HG02798 (cell line): ENCODE results near the gene OR51Q1.

Source experiments
- ATAC-seq: cut with Tn5 transposase; IDR thresholded peaks from one replicate; pipeline ENCODE4 v1.9.1; 2021; ENCODE audit warnings: mild to moderate bottlenecking; ENCODE audit not compliant: unreplicated experiment, poor library complexity

The OR51Q1 gene

GRCh38 chr11:5421811-5422210, at the start of gene OR51Q1:
Gene OR51Q1 (plus strand): TSS chr11:5422111. CDS start chr11:5422201, 90 bp downstream.
- no peak for ATAC-seq

- ATAC-seq: peak; percentile 91
Observed at GRCh38 chr11:5380740-5381342, 41.1 kb upstream of the OR51Q1 start.

GRCh38 chr11:5383576-5383975, 38.3 kb upstream of the OR51Q1 start, which contains the start of gene OR51M1:
Gene OR51M1 (plus strand): TSS chr11:5383812. CDS start chr11:5389399, 5,587 bp downstream.
- no peak for ATAC-seq

- no peak for ATAC-seq
Observed at GRCh38 chr11:5384335-5384734, 37.6 kb upstream of the OR51Q1 start.

GRCh38 chr11:5390210-5390609, 31.7 kb upstream of the OR51Q1 start:
- no peak for ATAC-seq

GRCh38 chr11:5394091-5394490, 27.8 kb upstream of the OR51Q1 start:
- no peak for ATAC-seq

- ATAC-seq: no peak
Observed at GRCh38 chr11:5398936-5399335, 23.0 kb upstream of the OR51Q1 start.

- no peak for ATAC-seq
Observed at GRCh38 chr11:5405173-5405572, 16.7 kb upstream of the OR51Q1 start.

GRCh38 chr11:5420993-5421392, 918 bp upstream of the OR51Q1 start:
- no peak for ATAC-seq

GRCh38 chr11:5423131-5423530, 1.2 kb downstream of the OR51Q1 start:
- ATAC-seq: no peak

GRCh38 chr11:5441414-5441813, 19.5 kb downstream of the OR51Q1 start, which contains the start of gene OR51I1:
Gene OR51I1 (minus strand): TSS chr11:5441514. CDS start chr11:5441514, 0 bp downstream.
- ATAC-seq: no peak

GRCh38 chr11:5443835-5444393, 22.0 kb downstream of the OR51Q1 start:
- no peak for ATAC-seq

GRCh38 chr11:5449023-5449422, 27.1 kb downstream of the OR51Q1 start, which contains the start of gene OR51I2:
Gene OR51I2 (plus strand): TSS chr11:5449323. CDS start chr11:5453489, 4,166 bp downstream.
- no peak for ATAC-seq

GRCh38 chr11:5449432-5449831, 27.5 kb downstream of the OR51Q1 start:
- ATAC-seq: no peak

- ATAC-seq: no peak
Observed at GRCh38 chr11:5460983-5461621, 39.2 kb downstream of the OR51Q1 start.

- ATAC-seq: no peak
Observed at GRCh38 chr11:5467527-5467926, 45.6 kb downstream of the OR51Q1 start.
